ENCODE data around the gene IGSF21. TPM values are rescaled to one million over a fixed set of nuclear protein-coding genes. Genes with fewer than 3 reads are reported as not detected.

The IGSF21 gene
- polyA plus RNA-seq, 1 of the 3 experiments (the other 2 are of a cell fraction) = not detected

GRCh38 chr1:18417316-18418269, 310.0 kb downstream of the IGSF21 start:
- Histone ChIP-seq H2AFZ (ENCODE audit: low read depth) (no peak overlapping the region), H3K27ac (ENCODE audit: low read depth in 2 of 2, low read length in 1 of 2) (no peak overlapping the region), H3K9me2 (no peaks in the 10 kb centered on the region), H3K9me3 (no peaks in the 10 kb centered on the region; the same call in 1 of the 2 replicates), H3K27me3 (ENCODE audit: insufficient read depth) (no peaks in the 10 kb centered on the region), H3K79me2 (ENCODE audit: insufficient read depth) (no peaks in the 10 kb centered on the region), H3K4me3 (ENCODE audit: low read depth in 2 of 2, low read length in 1 of 2) (no peak overlapping the region), H3F3A (replicated peaks; ENCODE audit: insufficient read depth) (no peaks in the 10 kb centered on the region), H3K4me1 (ENCODE audit: control insufficient read depth in 1 of 2, insufficient read depth in 2 of 2, low read depth in 1 of 2, low read length in 1 of 2) (no peaks in the 10 kb centered on the region), H3K4me2 (no peak overlapping the region), H3K36me3 (replicated peaks in 1 of 2; ENCODE audit: control insufficient read depth in 1 of 2, insufficient read depth in 2 of 2, low read length in 1 of 2) (no peaks in the 10 kb centered on the region), H4K20me1 (ENCODE audit: insufficient read depth) (no peaks in the 10 kb centered on the region), H3K9ac (no peak overlapping the region)
- TF ChIP-seq NRF1 (IDR thresholded peaks at IDR 0.05; ENCODE audit: low read depth, low read length) (no peak), EP300 (IDR thresholded peaks at IDR 0.05; ENCODE audit: borderline replicate concordance in 1 of 2, low read depth in 1 of 2, low read length in 1 of 2) (no peak), RCOR1 (IDR thresholded peaks at IDR 0.05; ENCODE audit: low read length) (no peak), SIN3A (IDR thresholded peaks at IDR 0.05; ENCODE audit: borderline replicate concordance, low read depth, low read length) (no peak), YY1 (IDR thresholded peaks at IDR 0.05; ENCODE audit: low read depth) (no peak), USF2 (IDR thresholded peaks at IDR 0.05; ENCODE audit: borderline replicate concordance, low read depth, low read length) (no peak)
- TF ChIP-seq, protein P1, sequence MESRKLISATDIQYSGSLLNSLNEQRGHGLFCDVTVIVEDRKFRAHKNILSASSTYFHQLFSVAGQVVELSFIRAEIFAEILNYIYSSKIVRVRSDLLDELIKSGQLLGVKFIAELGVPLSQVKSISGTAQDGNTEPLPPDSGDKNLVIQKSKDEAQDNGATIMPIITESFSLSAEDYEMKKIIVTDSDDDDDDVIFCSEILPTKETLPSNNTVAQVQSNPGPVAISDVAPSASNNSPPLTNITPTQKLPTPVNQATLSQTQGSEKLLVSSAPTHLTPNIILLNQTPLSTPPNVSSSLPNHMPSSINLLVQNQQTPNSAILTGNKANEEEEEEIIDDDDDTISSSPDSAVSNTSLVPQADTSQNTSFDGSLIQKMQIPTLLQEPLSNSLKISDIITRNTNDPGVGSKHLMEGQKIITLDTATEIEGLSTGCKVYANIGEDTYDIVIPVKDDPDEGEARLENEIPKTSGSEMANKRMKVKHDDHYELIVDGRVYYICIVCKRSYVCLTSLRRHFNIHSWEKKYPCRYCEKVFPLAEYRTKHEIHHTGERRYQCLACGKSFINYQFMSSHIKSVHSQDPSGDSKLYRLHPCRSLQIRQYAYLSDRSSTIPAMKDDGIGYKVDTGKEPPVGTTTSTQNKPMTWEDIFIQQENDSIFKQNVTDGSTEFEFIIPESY (IDR thresholded peaks at IDR 0.05; ENCODE audit: borderline replicate concordance, low read depth) = no peak
- no peak for DNase-seq
- ChIA-PET CTCF (interaction anchor here (1.5 kb wide), 1 partner anchor 10 kb away, joined by 4 read pairs; no protein-coding TSS in a partner anchor), POLR2A (no interaction called here)
- WGBS (ENCODE audit: low lambda C conversion rate) = 7% methylated on average over 3 of the region's 3 CpGs

GRCh38 chr1:18419113-18419844, 311.7 kb downstream of the IGSF21 start:
- no peak overlapping the region for H3K27ac ChIP-seq (ENCODE audit: low read depth in 2 of 2, low read length in 1 of 2)
- H3K4me3 ChIP-seq (ENCODE audit: low read depth in 2 of 2, low read length in 1 of 2) = no peak overlapping the region
- POLR2A ChIA-PET = no interaction called here
- no peaks in the 10 kb centered on the region for H3K27me3 ChIP-seq (ENCODE audit: insufficient read depth)
- H2AFZ ChIP-seq (ENCODE audit: low read depth) = no peak overlapping the region
- no peaks in the 10 kb centered on the region for H3K4me1 ChIP-seq (ENCODE audit: control insufficient read depth in 1 of 2, insufficient read depth in 2 of 2, low read depth in 1 of 2, low read length in 1 of 2)
- H4K20me1 ChIP-seq (ENCODE audit: insufficient read depth) = no peaks in the 10 kb centered on the region
- TF ChIP-seq ELF1 (IDR thresholded peaks at IDR 0.05) = no peak
- no peak overlapping the region for H3K4me2 ChIP-seq
- H3K36me3 ChIP-seq (replicated peaks in 1 of 2; ENCODE audit: control insufficient read depth in 1 of 2, insufficient read depth in 2 of 2, low read length in 1 of 2) = no peaks in the 10 kb centered on the region
- 22% methylated on average over 6 of the region's 6 CpGs for WGBS (ENCODE audit: low lambda C conversion rate)
- no peak for DNase-seq
- H3K79me2 ChIP-seq (ENCODE audit: insufficient read depth) = no peaks in the 10 kb centered on the region
- CTCF ChIA-PET = interaction anchor here (0.6 to 1.3 kb wide), 2 partner anchors 22 to 156 kb away, joined by 3 read pairs; no protein-coding TSS in a partner anchor
- H3F3A ChIP-seq (replicated peaks; ENCODE audit: insufficient read depth) = no peaks in the 10 kb centered on the region
- no peak overlapping the region for H3K9ac ChIP-seq
- no peaks in the 10 kb centered on the region; the same call in 1 of the 2 replicates for H3K9me3 ChIP-seq
- H3K9me2 ChIP-seq = no peaks in the 10 kb centered on the region
